ENCODE results near the gene CD2AP.

CD2AP gene

GRCh38 chr6:47648031-47648430 lies 170.4 kb downstream of the CD2AP start:
- no peak for DNase-seq

GRCh38 chr6:47650553-47651432 lies 173.2 kb downstream of the CD2AP start:
- no peak for DNase-seq

- DNase-seq: no peak
These were observed 173.9 kb downstream of the CD2AP start for GRCh38 chr6:47651505-47651944.

- no peak for DNase-seq
These were observed 176.1 kb downstream of the CD2AP start for GRCh38 chr6:47653706-47654105.

- DNase-seq: no peak
These were observed 176.7 kb downstream of the CD2AP start for GRCh38 chr6:47654255-47654654.

- peak; percentile 10 for DNase-seq
These were observed 178.4 kb downstream of the CD2AP start for GRCh38 chr6:47655719-47656595.

GRCh38 chr6:47661960-47662359 lies 184.4 kb downstream of the CD2AP start:
- no peak for DNase-seq

GRCh38 chr6:47663462-47664216 lies 186.1 kb downstream of the CD2AP start:
- no peak for DNase-seq

GRCh38 chr6:47665112-47665511 lies 187.5 kb downstream of the CD2AP start:
- no peak for DNase-seq

- DNase-seq: no peak
These were observed 192.3 kb downstream of the CD2AP start for GRCh38 chr6:47669684-47670513.

- DNase-seq: no peak
These were observed 193.3 kb downstream of the CD2AP start for GRCh38 chr6:47670851-47671250.

- no peak for DNase-seq
These were observed 194.2 kb downstream of the CD2AP start for GRCh38 chr6:47671777-47672176.

- no peak for DNase-seq
These were observed 195.2 kb downstream of the CD2AP start for GRCh38 chr6:47672816-47673215.

GRCh38 chr6:47674673-47675072 lies 197.1 kb downstream of the CD2AP start:
- no peak for DNase-seq

Data from CD4-positive, alpha-beta T cell treated with Interleukin-6 for 4 hours (primary cell).